Astrocyte (in vitro differentiated cells and primary cell): Measurements from ENCODE around the gene TBC1D24. TPM values are rescaled to one million over a fixed set of nuclear protein-coding genes. Genes with fewer than 3 reads are reported as not detected.

Experiments
- DNase-seq: peaks from one replicate; pipeline ENCODE4 v3.0.0-alpha.2; 2010; ENCODE audit warnings: low read depth
- FAIRE-seq: peaks from 2 replicates; lab custom pipeline; 2011; peaks lifted over from hg19 to GRCh38; lab: Jason Lieb, UNC
- H2AFZ ChIP-seq: 2 replicates; pipeline ENCODE4 v1.6.0; 2012; ENCODE audit warnings: low read depth, low read length, inconsistent platforms
- H3K27ac ChIP-seq: 2 replicates; pipeline ENCODE4 v1.5.1; 2011; ENCODE audit warnings: low read depth, low read length, inconsistent platforms
- H3K27me3 ChIP-seq: 2 replicates; pipeline ENCODE4 v1.6.0; 2011; ENCODE audit warnings: low read length, inconsistent platforms; ENCODE audit not compliant: insufficient read depth
- H3K36me3 ChIP-seq: 2 replicates; pipeline ENCODE4 v1.5.1; 2011; ENCODE audit warnings: low read length, inconsistent platforms; ENCODE audit not compliant: insufficient read depth
- H3K4me1 ChIP-seq: 2 replicates; pipeline ENCODE4 v1.5.1; 2011; ENCODE audit warnings: low read length, inconsistent platforms; ENCODE audit not compliant: insufficient read depth
- H3K4me2 ChIP-seq: 2 replicates; pipeline ENCODE4 v1.6.0; 2012; ENCODE audit warnings: low read length, inconsistent platforms
- H3K4me3 ChIP-seq: 2 replicates; pipeline ENCODE4 v1.5.1; 2011; ENCODE audit warnings: low read depth, mild to moderate bottlenecking, low read length, inconsistent platforms; ENCODE audit not compliant: insufficient read depth
- H3K79me2 ChIP-seq: 2 replicates; pipeline ENCODE4 v1.6.0; 2012; ENCODE audit warnings: mild to moderate bottlenecking, low read length, inconsistent platforms; ENCODE audit not compliant: insufficient read depth
- H3K9ac ChIP-seq: 2 replicates; pipeline ENCODE4 v1.6.0; 2012; ENCODE audit warnings: mild to moderate bottlenecking, low read length, inconsistent platforms
- H3K9me3 ChIP-seq: 2 replicates; pipeline ENCODE4 v1.5.1; 2012; ENCODE audit warnings: low read depth, mild to moderate bottlenecking, low read length, inconsistent platforms; ENCODE audit not compliant: insufficient read depth
- H4K20me1 ChIP-seq: 2 replicates; pipeline ENCODE4 v1.6.0; 2012; ENCODE audit warnings: low read length, inconsistent platforms; ENCODE audit not compliant: insufficient read depth
- H3K27ac Mint-ChIP-seq: one replicate; pipeline ENCODE4 v1.8.0; 2021; ENCODE audit warnings: mild to moderate bottlenecking, mixed read lengths; ENCODE audit not compliant: unreplicated experiment
- H3K27me3 Mint-ChIP-seq: one replicate; pipeline ENCODE4 v1.8.0; 2021; ENCODE audit warnings: low read depth, mixed read lengths; ENCODE audit not compliant: unreplicated experiment
- H3K36me3 Mint-ChIP-seq: one replicate; pipeline ENCODE4 v1.8.0; 2021; ENCODE audit warnings: low read depth, mixed read lengths; ENCODE audit not compliant: unreplicated experiment
- H3K4me1 Mint-ChIP-seq: one replicate; pipeline ENCODE4 v1.8.0; 2021; ENCODE audit warnings: low read depth, mixed read lengths; ENCODE audit not compliant: unreplicated experiment
- H3K4me3 Mint-ChIP-seq: one replicate; pipeline ENCODE4 v1.8.0; 2021; ENCODE audit warnings: mild to moderate bottlenecking, moderate library complexity, mixed read lengths; ENCODE audit not compliant: unreplicated experiment
- H3K9me3 Mint-ChIP-seq: one replicate; pipeline ENCODE4 v1.8.0; 2021; ENCODE audit warnings: mild to moderate bottlenecking, mixed read lengths; ENCODE audit not compliant: unreplicated experiment
- CTCF ChIP-seq: IDR thresholded peaks from 2 replicates; pipeline ENCODE4 v1.5.1; 2011; ENCODE audit warnings: low read depth, mild to moderate bottlenecking, inconsistent platforms, low read length, moderate library complexity; ENCODE audit not compliant: insufficient read depth
- EZH2 ChIP-seq: IDR thresholded peaks from 2 replicates; pipeline ENCODE4 v1.6.1; 2012; ENCODE audit warnings: mild to moderate bottlenecking, low read length, inconsistent platforms; ENCODE audit not compliant: insufficient read depth
- total RNA-seq: library from RNA; stranded (reverse); gene quantifications from 2 replicates; pipeline ENCODE4 v1.2.1, GENCODE V29; 2021

Gene TBC1D24
- total RNA-seq, 1 donor from 2014 or later: 13.4 TPM

DNA sequence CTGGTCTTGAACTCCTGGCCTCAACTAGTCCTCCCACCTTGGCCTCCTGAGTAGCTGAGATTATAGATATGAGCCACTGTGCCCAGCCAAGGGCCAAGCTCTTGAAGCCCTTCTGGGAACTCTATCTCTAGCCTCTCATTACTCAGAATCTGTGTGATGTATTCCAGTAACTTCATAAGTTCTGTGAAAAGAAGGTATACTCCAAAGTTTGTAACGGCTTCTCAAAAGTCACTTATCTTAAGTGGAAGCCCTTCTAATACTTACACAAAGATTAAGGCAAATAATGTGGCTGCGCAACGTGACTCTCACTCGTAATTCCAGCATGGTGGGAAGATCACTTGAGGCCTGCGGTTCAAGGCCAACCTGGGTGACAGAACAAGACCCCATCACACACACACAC, 19.7 kb downstream of the TBC1D24 start:
- Histone ChIP-seq H3K9ac (no peak overlapping the region), H3K4me2 (no peak overlapping the region), H2AFZ (no peak overlapping the region), H3K4me1 (no peaks in the 10 kb centered on the region), H3K27me3 (no peaks in the 10 kb centered on the region), H3K79me2 (no peaks in the 10 kb centered on the region), H3K36me3 (no peaks in the 10 kb centered on the region), H3K9me3 (no peaks in the 10 kb centered on the region), H3K4me3 (no peak overlapping the region), H4K20me1 (peaks cover 15% of the 10 kb centered on the region), H3K27ac (no peak overlapping the region)
- H3K27ac Mint-ChIP-seq: no peak overlapping the region
- FAIRE-seq: no peak
- no peaks in the 10 kb centered on the region for H3K4me1 Mint-ChIP-seq
- H3K4me3 Mint-ChIP-seq: no peak overlapping the region
- H3K27me3 Mint-ChIP-seq: peaks cover 3% of the 10 kb centered on the region
- no peak for DNase-seq
- peaks cover 9% of the 10 kb centered on the region for H3K36me3 Mint-ChIP-seq
- TF ChIP-seq CTCF: no peak
- H3K9me3 Mint-ChIP-seq: no peaks in the 10 kb centered on the region

DNA sequence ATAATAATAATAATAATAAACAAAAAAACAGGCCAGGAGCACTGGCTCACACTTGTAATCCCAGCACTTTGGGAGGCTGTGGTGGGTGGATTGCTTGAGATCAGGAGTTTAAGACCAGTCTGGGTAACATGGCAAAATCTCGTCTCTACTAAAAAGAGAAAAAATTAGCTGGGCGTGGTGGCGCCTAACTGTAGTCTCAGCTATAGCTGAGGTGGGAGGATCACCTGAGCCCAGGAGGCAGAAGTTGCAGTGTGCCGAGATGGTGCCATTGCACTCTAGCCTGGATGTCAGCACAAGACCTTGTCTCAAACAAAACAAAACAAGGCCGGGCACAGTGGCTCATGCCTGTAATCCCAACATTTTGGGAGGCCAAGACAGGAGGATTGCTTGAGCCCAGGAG, 20.1 kb downstream of the TBC1D24 start:
- Histone ChIP-seq H3K9me3 (no peaks in the 10 kb centered on the region), H2AFZ (no peak overlapping the region), H3K4me3 (no peak overlapping the region), H3K27me3 (no peaks in the 10 kb centered on the region), H3K9ac (no peak overlapping the region), H3K27ac (no peak overlapping the region), H3K4me1 (no peaks in the 10 kb centered on the region), H3K36me3 (no peaks in the 10 kb centered on the region), H3K79me2 (no peaks in the 10 kb centered on the region), H4K20me1 (peaks cover 11% of the 10 kb centered on the region), H3K4me2 (no peak overlapping the region)
- Mint-ChIP-seq H3K4me1 (no peaks in the 10 kb centered on the region), H3K36me3 (peaks cover 7% of the 10 kb centered on the region), H3K27me3 (peaks cover 3% of the 10 kb centered on the region), H3K4me3 (no peak overlapping the region), H3K27ac (no peak overlapping the region), H3K9me3 (no peaks in the 10 kb centered on the region)
- DNase-seq: no peak
- TF ChIP-seq EZH2 (no peak), CTCF (no peak)
- FAIRE-seq: no peak

- Histone ChIP-seq H2AFZ (no peak overlapping the region), H3K27ac (no peak overlapping the region), H3K36me3 (no peaks in the 10 kb centered on the region), H3K4me2 (no peak overlapping the region), H3K9me3 (no peaks in the 10 kb centered on the region), H3K79me2 (no peaks in the 10 kb centered on the region), H3K9ac (no peak overlapping the region), H3K4me1 (no peaks in the 10 kb centered on the region), H3K27me3 (no peaks in the 10 kb centered on the region), H3K4me3 (no peak overlapping the region), H4K20me1 (peaks cover 10% of the 10 kb centered on the region)
- FAIRE-seq (no peak), DNase-seq (no peak)
- H3K4me1 Mint-ChIP-seq: no peaks in the 10 kb centered on the region
- peaks cover 5% of the 10 kb centered on the region for H3K36me3 Mint-ChIP-seq
- no peaks in the 10 kb centered on the region for H3K27me3 Mint-ChIP-seq
- no peak overlapping the region for H3K27ac Mint-ChIP-seq
- H3K4me3 Mint-ChIP-seq: no peak overlapping the region
- H3K9me3 Mint-ChIP-seq: no peaks in the 10 kb centered on the region
- no peak for TF ChIP-seq EZH2
- TF ChIP-seq CTCF: no peak
Observed at GRCh38 chr16:2496223-2497115, 21.5 kb downstream of the TBC1D24 start.
